Nucleus accumbens (tissue), 56 donors: ENCODE measurements around the gene ZNF689.

Source experiments
- DNase-seq, 56 donors: peaks; one replicate each; lab custom pipeline; 2025; lab: John Stamatoyannopoulos, UW

The ZNF689 gene

GRCh38 chr16:30609926-30610839 is at the start of gene ZNF689:
Gene ZNF689, minus strand, starts transcription at chr16:30610389. Its CDS starts 348 bp downstream, at chr16:30610041.
- peak; percentile 77 to 99 (median 94) for DNase-seq

GRCh38 chr16:30658731-30659506 is 48.7 kb upstream of the ZNF689 start:
- DNase-seq = peak in 41 of 56 donors; percentile 77 to 98 (median 94)

- DNase-seq = peak; percentile 99 to 100 (median 100)
These were observed 47.9 kb upstream of the ZNF689 start, which contains the start of gene FBRS for GRCh38 chr16:30657866-30658730. Gene FBRS, plus strand, starts transcription at chr16:30658431. Its CDS starts 1,088 bp downstream, at chr16:30659519.

DNA sequence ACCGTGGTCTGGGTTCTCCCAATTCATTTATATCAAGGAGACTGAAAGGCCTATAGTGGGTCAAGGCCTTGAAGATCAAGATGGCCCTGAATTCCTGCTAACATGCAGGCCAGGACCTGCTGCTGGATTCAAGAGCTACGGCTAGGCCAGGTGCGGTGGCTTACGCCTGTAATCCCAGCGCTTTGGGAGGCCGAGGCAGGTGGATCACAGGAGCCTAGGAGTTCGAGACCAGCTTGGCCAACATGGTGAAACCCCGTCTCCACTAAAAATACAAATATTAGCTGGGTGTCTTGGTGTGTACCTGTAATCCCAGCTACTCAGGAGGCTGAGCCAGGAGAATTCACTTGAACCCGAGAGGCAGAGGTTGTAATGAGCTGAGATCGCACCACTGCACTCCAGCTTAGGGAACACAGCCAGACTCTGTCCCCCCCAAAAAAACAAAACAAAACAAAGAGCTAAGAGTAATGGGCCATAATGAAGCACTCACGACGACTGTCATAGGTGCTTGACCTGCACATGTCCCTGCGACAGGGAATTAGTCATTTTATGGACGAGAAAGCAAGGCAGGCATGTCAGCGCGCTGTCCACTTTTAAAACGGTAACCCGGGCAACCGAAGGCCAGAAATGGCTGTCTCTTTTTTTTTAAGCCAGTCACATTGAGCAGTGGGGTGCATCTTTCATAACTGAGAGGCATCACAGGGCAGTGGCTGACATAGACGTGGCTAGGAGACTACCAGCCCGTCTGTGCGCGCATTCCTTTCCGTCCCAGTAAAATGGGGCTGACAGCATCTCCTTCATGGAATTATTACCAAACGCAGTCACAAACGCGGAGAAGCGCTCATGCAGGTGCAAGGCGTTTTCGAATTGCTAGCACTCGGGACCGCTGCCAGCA is 47.0 kb upstream of the ZNF689 start:
- DNase-seq = peak in 1 of 56 donors; percentile 48

DNA sequence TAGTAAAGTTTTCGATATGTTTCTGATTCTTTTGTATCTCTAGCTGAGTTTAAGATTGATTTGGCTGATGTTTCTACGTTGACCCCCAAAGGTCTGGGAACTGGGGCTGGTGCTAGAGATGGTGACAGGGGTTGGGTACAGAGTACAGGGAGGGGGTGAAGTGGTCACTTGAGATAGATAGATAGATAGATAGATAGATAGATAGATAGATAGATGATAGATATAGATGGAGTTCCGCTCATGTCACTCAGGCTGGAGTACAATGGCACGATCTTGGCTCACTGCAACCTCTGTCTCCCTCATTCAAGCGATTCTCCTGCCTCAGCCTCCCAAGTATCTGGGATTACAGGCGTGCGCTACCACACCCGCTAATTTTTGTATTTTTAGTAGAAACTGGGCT is 46.2 kb upstream of the ZNF689 start:
- DNase-seq = no peak

DNA sequence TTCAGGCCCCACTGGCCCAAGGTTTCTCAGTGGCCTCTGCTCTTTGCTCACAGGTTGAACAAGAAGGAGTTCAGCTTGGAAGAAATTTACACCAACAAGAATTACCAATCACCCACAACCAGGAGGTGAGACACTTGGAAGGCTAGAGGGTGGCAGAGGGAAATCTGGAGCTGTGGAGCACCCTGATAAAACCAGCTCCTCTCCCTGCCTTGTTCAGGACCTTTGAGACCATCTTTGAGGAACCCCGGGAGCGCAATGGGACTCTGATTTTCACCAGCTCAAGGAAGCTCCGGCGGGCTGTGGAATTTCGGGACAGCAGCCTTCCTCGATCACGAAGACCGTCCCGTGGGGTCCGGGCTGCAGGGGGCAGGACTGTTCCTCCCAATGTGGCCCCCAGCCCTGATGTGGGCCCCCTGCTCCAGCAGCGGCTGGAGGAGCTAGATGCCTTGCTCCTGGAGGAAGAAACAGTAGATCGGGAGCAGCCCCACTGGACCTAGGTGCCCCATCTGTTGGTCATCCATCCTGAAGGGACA is 45.7 kb upstream of the ZNF689 start:
- no peak for DNase-seq

DNA sequence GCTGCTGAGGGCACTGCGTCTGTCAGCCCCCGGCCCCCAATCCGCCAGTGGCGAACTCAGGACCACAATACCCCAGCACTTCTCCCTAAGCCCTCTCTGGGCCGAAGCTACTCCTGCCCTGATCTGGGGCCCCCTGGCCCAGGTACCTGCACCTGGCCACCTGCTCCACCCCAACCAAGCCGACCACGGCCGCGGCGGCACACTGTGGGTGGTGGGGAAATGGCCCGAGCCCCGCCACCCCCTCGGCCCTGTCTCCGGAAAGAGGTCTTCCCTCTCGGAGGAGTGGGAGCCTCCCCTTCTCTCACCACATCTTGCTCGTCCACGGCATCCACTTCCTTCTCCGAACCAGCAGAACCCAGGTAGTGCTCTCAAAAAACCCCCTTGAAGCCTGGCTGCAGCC is 44.7 kb upstream of the ZNF689 start:
- no peak for DNase-seq

- DNase-seq = no peak
These were observed 42.5 kb upstream of the ZNF689 start for GRCh38 chr16:30652718-30653117.

DNA sequence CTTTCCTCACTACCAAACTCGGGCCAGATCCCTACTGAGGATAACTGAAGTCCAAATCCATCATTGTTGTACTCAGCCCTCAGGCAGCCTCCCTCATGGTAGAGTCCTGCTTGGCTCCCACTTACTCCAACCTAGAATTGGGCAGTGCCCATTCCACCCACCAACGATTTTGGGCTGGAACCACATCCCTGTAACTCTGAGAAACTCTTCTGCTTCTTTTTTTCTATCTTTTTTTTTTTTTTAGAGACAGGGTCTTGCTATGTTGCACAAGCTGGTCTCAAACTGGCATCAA is 41.8 kb upstream of the ZNF689 start:
- DNase-seq = no peak

DNA sequence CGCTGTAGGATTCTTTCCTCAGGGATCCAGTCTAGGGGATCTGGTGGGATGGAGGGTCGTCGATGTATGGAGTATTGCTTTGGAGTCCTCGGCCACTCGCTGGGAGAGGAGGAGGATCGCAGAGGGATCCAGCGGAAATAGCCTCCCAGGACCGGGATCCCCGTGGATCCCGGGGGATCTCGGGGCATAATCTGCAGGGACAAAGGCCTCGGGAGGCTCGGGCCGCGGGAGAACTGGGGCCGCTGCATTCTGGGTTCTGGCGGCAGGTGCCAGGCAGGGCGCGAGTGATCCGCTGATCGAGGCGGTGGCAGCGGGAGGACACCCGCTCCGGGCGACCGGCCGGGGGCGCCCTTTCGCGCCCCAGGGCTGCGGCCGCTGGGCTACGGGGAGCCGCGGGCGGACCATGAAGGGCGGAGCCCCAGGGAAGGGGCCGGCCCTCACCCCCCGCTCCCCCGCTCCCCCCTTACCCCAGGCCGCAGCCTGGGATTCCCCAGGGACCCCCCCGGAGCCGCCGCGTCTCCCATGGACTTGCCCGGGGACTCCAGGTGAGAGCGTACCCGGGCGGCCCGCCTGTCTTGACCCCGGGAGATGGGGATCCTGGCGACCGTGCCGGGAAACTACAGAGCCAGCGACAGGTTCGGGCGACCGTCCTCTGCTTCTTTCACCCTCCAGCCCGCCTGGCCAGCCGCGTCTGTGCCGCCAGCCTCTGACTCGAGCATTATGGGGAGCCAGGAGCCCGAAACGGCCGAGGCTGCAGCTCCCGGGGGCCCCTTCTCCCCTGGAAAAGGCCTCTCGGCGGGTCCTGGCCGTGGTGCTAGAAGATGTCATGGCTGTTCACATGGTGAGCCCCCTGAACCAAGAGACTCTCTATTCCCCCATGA is 41.2 kb upstream of the ZNF689 start:
- DNase-seq = peak in 42 of 56 donors; percentile 12 to 76 (median 52)

- peak; percentile 93 to 100 (median 99) for DNase-seq
These were observed 40.4 kb upstream of the ZNF689 start, which contains the start of gene PRR14 for GRCh38 chr16:30650369-30651123. Gene PRR14, plus strand, starts transcription at chr16:30650960. Its CDS starts 686 bp downstream, at chr16:30651646.

- DNase-seq = peak in 6 of 56 donors; percentile 47 to 72 (median 54)
These were observed 39.7 kb upstream of the ZNF689 start for GRCh38 chr16:30649725-30650368.

DNA sequence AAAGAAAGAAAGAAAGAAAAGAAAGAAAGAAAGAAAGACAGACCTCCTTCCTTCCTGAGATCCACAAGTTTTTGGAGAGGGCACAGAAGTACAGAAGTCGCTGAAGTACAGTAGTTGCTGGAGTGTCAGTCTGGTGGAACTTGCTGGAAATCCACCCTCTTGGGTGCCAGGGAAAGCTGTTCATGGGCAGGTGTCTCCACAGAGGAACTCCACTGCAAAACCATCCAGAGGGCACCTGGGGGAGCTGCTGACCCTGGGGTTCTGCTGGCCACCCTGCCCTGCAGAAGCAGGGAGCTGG is 37.0 kb upstream of the ZNF689 start:
- DNase-seq = no peak

- no peak for DNase-seq
These were observed 35.5 kb upstream of the ZNF689 start for GRCh38 chr16:30645727-30646126.

- no peak for DNase-seq
These were observed 34.2 kb upstream of the ZNF689 start for GRCh38 chr16:30644334-30644830.

DNA sequence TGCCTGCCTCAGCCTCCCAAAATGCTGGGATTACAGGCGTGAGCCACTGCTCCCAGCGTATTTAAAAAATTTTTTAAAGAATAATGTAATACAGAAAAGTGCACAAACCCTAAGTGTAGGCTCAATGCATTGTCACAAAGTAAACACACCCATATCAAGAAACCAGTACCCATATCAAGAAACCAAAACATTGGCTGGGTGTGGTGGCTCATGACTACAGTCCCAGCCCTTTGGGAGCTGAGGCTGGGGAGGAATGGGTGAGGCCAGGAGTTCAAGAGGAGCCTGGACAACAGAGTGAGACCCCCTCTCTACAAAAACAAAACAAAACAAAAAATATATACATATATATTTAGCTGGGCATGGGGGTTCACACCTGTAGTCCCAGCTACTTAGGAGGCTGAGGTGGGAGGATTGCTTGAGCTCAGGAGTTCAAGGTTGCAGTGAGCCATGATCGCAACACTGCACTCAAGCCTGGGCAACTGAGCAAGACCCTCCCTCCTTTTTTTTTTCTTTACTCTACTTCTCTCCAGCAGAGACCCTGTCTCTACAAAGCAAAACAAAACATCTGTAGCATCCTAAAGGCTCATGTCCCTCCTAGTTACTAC is 31.3 kb upstream of the ZNF689 start:
- DNase-seq = no peak
